ENCODE measurements around the gene CDH1. TPM values are rescaled to one million over a fixed set of nuclear protein-coding genes. Genes with fewer than 3 reads are reported as not detected.

The CDH1 gene
- total RNA-seq, 1 experiment from 2014 or later: 100 TPM

DNA sequence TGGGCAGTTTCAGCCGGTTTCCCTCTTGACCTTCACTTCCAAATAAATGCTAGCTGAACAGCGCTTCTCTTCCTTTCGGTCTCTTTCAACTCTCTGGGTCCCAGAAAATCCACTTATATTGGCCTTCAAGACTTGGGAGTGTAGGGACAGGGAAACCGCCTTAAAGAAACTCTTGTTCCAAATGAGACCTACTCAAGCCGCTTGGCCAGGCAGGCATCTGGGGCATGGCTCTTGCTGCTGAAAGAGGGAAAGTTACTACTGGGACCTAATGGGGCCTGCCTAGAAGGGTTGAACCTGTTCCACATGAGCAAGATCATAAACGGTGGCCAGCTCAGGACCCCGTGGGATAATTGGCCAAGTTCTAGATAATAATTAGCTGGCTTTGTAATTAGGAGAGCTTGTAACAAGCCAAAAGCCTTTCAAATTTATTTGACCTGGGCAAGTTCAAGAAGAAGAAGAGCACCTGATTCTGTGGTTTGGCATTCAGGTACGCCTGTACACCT is 13.2 kb downstream of the CDH1 start:
- no peaks in the 10 kb centered on the region for H3K27me3 ChIP-seq (ENCODE audit: low read length)

DNA sequence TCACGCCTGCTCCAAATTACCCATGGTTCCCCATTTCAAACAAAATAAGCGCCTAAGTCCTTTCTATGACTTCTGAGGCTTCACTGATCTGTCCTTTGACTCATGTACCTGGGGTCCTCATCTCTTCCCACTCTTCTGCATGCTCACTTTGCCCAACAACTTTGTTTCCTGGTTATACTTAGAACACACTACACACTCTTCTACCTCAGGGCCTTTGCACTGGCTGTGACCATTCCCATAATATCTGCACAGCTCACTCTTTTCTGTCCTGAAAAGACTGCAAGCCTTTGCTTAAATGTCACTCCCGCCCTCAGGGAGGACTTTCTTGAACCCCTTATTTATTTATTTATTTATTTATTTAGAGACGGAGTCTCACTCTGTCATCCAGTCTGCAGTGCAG is 14.1 kb downstream of the CDH1 start:
- H3K79me2 ChIP-seq (ENCODE audit: low read length): peaks cover 73% of the 10 kb centered on the region
- H3K4me1 ChIP-seq (ENCODE audit: insufficient read depth, low read length): peaks cover 50% of the 10 kb centered on the region
- H3K27ac ChIP-seq (ENCODE audit: low read length): no peak overlapping the region
- POLR2A ChIA-PET (ENCODE audit: unreplicated experiment): no interaction called here
- H3K4me3 ChIP-seq (ENCODE audit: low read length): no peak overlapping the region
- CTCF ChIA-PET: no interaction called here
- H3K36me3 ChIP-seq (ENCODE audit: low read depth, low read length): peaks cover 3% of the 10 kb centered on the region; the same call in 1 of the 2 replicates
- no peak overlapping the region for H3K9ac ChIP-seq (ENCODE audit: low read length)
- H3K27me3 ChIP-seq (ENCODE audit: low read length): no peaks in the 10 kb centered on the region
- intact Hi-C loops (cut with micrococcal nuclease): no loop called here
- no peaks in the 10 kb centered on the region for H3F3A ChIP-seq (ENCODE audit: low read length, unreplicated experiment)
- H4K20me1 ChIP-seq (ENCODE audit: low read length): no peaks in the 10 kb centered on the region
- no peak for DNase-seq
- no peak for ATAC-seq
- BruUV-seq (replicated peaks): no TSS peak
- H3K9me3 ChIP-seq (ENCODE audit: low read length): no peaks in the 10 kb centered on the region
- TF ChIP-seq EZH2 (IDR thresholded peaks at IDR 0.05; ENCODE audit: low read length, unreplicated experiment) (no peak), EZH2phosphoT487 (IDR thresholded peaks at IDR 0.05; ENCODE audit: borderline replicate concordance, low read length) (no peak)
- TF ChIP-seq, protein P1, sequence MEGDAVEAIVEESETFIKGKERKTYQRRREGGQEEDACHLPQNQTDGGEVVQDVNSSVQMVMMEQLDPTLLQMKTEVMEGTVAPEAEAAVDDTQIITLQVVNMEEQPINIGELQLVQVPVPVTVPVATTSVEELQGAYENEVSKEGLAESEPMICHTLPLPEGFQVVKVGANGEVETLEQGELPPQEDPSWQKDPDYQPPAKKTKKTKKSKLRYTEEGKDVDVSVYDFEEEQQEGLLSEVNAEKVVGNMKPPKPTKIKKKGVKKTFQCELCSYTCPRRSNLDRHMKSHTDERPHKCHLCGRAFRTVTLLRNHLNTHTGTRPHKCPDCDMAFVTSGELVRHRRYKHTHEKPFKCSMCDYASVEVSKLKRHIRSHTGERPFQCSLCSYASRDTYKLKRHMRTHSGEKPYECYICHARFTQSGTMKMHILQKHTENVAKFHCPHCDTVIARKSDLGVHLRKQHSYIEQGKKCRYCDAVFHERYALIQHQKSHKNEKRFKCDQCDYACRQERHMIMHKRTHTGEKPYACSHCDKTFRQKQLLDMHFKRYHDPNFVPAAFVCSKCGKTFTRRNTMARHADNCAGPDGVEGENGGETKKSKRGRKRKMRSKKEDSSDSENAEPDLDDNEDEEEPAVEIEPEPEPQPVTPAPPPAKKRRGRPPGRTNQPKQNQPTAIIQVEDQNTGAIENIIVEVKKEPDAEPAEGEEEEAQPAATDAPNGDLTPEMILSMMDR (conservative IDR thresholded peaks at IDR 0.05; ENCODE audit: low read depth, low read length): no peak
- H2AFZ ChIP-seq (ENCODE audit: low read length): no peak overlapping the region
- no peaks in the 10 kb centered on the region for H3K9me2 ChIP-seq (replicated peaks; ENCODE audit: low read length)
- no peak overlapping the region for H3K4me2 ChIP-seq (ENCODE audit: low read length)

More for the DNA sequence above, 13.2 kb downstream of the CDH1 start:
- BruUV-seq (replicated peaks): no TSS peak
- Histone ChIP-seq H3F3A (ENCODE audit: low read length, unreplicated experiment) (no peaks in the 10 kb centered on the region), H2AFZ (ENCODE audit: low read length) (no peak overlapping the region), H3K4me2 (ENCODE audit: low read length) (no peak overlapping the region), H3K79me2 (ENCODE audit: low read length) (peaks cover 80% of the 10 kb centered on the region), H3K27ac (ENCODE audit: low read length) (no peak overlapping the region), H3K9me3 (ENCODE audit: low read length) (no peaks in the 10 kb centered on the region), H3K36me3 (ENCODE audit: low read depth, low read length) (peaks cover 3% of the 10 kb centered on the region; the same call in 1 of the 2 replicates), H3K9me2 (replicated peaks; ENCODE audit: low read length) (no peaks in the 10 kb centered on the region), H3K4me1 (ENCODE audit: insufficient read depth, low read length) (peaks cover 50% of the 10 kb centered on the region), H4K20me1 (ENCODE audit: low read length) (no peaks in the 10 kb centered on the region), H3K4me3 (ENCODE audit: low read length) (no peak overlapping the region), H3K9ac (ENCODE audit: low read length) (no peak overlapping the region)
- intact Hi-C loops (cut with micrococcal nuclease): no loop called here
- no peak for ATAC-seq
- TF ChIP-seq, protein P1 (conservative IDR thresholded peaks at IDR 0.05; ENCODE audit: low read depth, low read length): no peak
- no peak for TF ChIP-seq EZH2phosphoT487 (IDR thresholded peaks at IDR 0.05; ENCODE audit: borderline replicate concordance, low read length)
- no peak for TF ChIP-seq EZH2 (IDR thresholded peaks at IDR 0.05; ENCODE audit: low read length, unreplicated experiment)
- ChIA-PET POLR2A (ENCODE audit: unreplicated experiment) (interaction anchor here (0.6 kb wide), 1 partner anchor 13 kb away, joined by 3 read pairs; no protein-coding TSS in a partner anchor), CTCF (no interaction called here)
- no peak for DNase-seq

DNA sequence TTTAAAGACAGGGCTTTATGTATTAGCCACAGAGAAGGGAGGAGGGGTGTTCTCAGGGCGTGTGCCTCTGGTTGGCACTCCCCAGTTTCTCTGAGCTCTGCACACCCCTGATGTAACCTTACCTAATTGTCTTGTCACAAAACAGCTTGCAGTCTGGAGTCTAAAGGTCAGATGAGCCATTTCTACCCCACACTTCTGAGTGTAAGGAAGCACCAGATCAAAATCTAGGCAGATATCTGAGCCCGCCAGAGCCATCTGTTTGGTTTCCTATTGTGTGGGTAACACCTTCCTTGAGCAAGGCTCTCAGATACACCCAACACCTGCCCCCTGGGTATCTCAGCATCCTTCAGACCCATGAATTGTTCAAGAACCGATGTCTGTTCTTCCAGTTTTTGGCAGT is 15.5 kb downstream of the CDH1 start:
- CTCF ChIA-PET: no interaction called here
- 0 out of 2 replicates have a peak overlapping the region, but pooled peaks have one; percentile 4 for H3K4me2 ChIP-seq (ENCODE audit: low read length)
- peak overlapping the region; percentile 92 for H3K27ac ChIP-seq (ENCODE audit: low read length)
- no TSS peak for BruUV-seq (replicated peaks)
- H3K9me3 ChIP-seq (ENCODE audit: low read length): no peaks in the 10 kb centered on the region
- H3K9me2 ChIP-seq (replicated peaks; ENCODE audit: low read length): no peaks in the 10 kb centered on the region
- no peak overlapping the region for H3K4me3 ChIP-seq (ENCODE audit: low read length)
- H2AFZ ChIP-seq (ENCODE audit: low read length): no peak overlapping the region
- H3K27me3 ChIP-seq (ENCODE audit: low read length): no peaks in the 10 kb centered on the region
- ATAC-seq (no peak), DNase-seq (no peak)
- peaks cover 68% of the 10 kb centered on the region for H3K79me2 ChIP-seq (ENCODE audit: low read length)
- TF ChIP-seq EZH2phosphoT487 (IDR thresholded peaks at IDR 0.05; ENCODE audit: borderline replicate concordance, low read length) (no peak), EZH2 (IDR thresholded peaks at IDR 0.05; ENCODE audit: low read length, unreplicated experiment) (no peak)
- TF ChIP-seq, protein P1 (conservative IDR thresholded peaks at IDR 0.05; ENCODE audit: low read depth, low read length): no peak
- POLR2A ChIA-PET (ENCODE audit: unreplicated experiment): interaction anchor here (0.6 kb wide), 1 partner anchor 14 kb away, joined by 4 read pairs; no protein-coding TSS in a partner anchor
- H3K36me3 ChIP-seq (ENCODE audit: low read depth, low read length): peaks cover 3% of the 10 kb centered on the region; the same call in 1 of the 2 replicates
- H3F3A ChIP-seq (ENCODE audit: low read length, unreplicated experiment): no peaks in the 10 kb centered on the region
- H4K20me1 ChIP-seq (ENCODE audit: low read length): no peaks in the 10 kb centered on the region
- intact Hi-C loops (cut with micrococcal nuclease): no loop called here
- peaks cover 52% of the 10 kb centered on the region for H3K4me1 ChIP-seq (ENCODE audit: insufficient read depth, low read length)
- H3K9ac ChIP-seq (ENCODE audit: low read length): no peak overlapping the region

Data from PC-3 (cell line).